ENCODE data around the gene TMEM163.

TMEM163 gene

GRCh38 chr2:134689315-134689714, 29.5 kb downstream of the TMEM163 start:
- no peak for DNase-seq

- no peak for DNase-seq
These were observed 32.8 kb downstream of the TMEM163 start for GRCh38 chr2:134685967-134686366.

- no peak for DNase-seq
These were observed 35.2 kb downstream of the TMEM163 start for GRCh38 chr2:134683561-134684112.

- DNase-seq: no peak
These were observed 36.1 kb downstream of the TMEM163 start for GRCh38 chr2:134682726-134683125.

GRCh38 chr2:134681201-134681600, 37.6 kb downstream of the TMEM163 start:
- no peak for DNase-seq

GRCh38 chr2:134679745-134680144, 39.1 kb downstream of the TMEM163 start:
- DNase-seq: no peak

GRCh38 chr2:134679294-134679693, 39.5 kb downstream of the TMEM163 start:
- no peak for DNase-seq

GRCh38 chr2:134677856-134678756, 40.7 kb downstream of the TMEM163 start:
- no peak for DNase-seq

- no peak for DNase-seq
These were observed 41.8 kb downstream of the TMEM163 start for GRCh38 chr2:134676960-134677359.

GRCh38 chr2:134675314-134675713, 43.5 kb downstream of the TMEM163 start:
- no peak for DNase-seq

GRCh38 chr2:134674687-134675086, 44.1 kb downstream of the TMEM163 start:
- no peak for DNase-seq

- no peak for DNase-seq
These were observed 47.3 kb downstream of the TMEM163 start for GRCh38 chr2:134671513-134671912.

GRCh38 chr2:134670955-134671354, 47.8 kb downstream of the TMEM163 start:
- DNase-seq: no peak

- DNase-seq: no peak
These were observed 48.8 kb downstream of the TMEM163 start for GRCh38 chr2:134669731-134670669.

GRCh38 chr2:134668821-134669220, 50.0 kb downstream of the TMEM163 start:
- no peak for DNase-seq

GRCh38 chr2:134667541-134667940, 51.3 kb downstream of the TMEM163 start:
- DNase-seq: no peak

GRCh38 chr2:134667081-134667480, 51.7 kb downstream of the TMEM163 start:
- no peak for DNase-seq

GRCh38 chr2:134665727-134666506, 52.9 kb downstream of the TMEM163 start:
- DNase-seq: no peak

- DNase-seq: no peak
These were observed 55.0 kb downstream of the TMEM163 start for GRCh38 chr2:134663451-134664450.

- no peak for DNase-seq
These were observed 56.0 kb downstream of the TMEM163 start for GRCh38 chr2:134662751-134663150.

Measured in COR-L47 (cell line).